Osteocyte (in vitro differentiated cells): ENCODE measurements around the gene TTC23L. TPM values are rescaled to one million over a fixed set of nuclear protein-coding genes. Genes with fewer than 3 reads are reported as not detected.

Source experiments
- DNase-seq: peaks from one replicate; pipeline ENCODE4 v3.0.0; 2021; ENCODE audit warnings: mixed read lengths; ENCODE audit not compliant: unreplicated experiment; ENCODE audit errors: extremely low spot score
- H3K27ac Mint-ChIP-seq: one replicate; pipeline ENCODE4 v1.8.0; 2021; ENCODE audit warnings: mild to moderate bottlenecking, mixed read lengths; ENCODE audit not compliant: unreplicated experiment
- H3K27me3 Mint-ChIP-seq: one replicate; pipeline ENCODE4 v1.8.0; 2021; ENCODE audit warnings: mixed read lengths; ENCODE audit not compliant: unreplicated experiment
- H3K36me3 Mint-ChIP-seq: one replicate; pipeline ENCODE4 v1.8.0; 2021; ENCODE audit warnings: mixed read lengths; ENCODE audit not compliant: unreplicated experiment
- H3K4me1 Mint-ChIP-seq: one replicate; pipeline ENCODE4 v1.8.0; 2021; ENCODE audit warnings: mixed read lengths; ENCODE audit not compliant: unreplicated experiment
- H3K4me3 Mint-ChIP-seq: one replicate; pipeline ENCODE4 v1.8.0; 2021; ENCODE audit warnings: mild to moderate bottlenecking, moderate library complexity, mixed read lengths; ENCODE audit not compliant: unreplicated experiment
- H3K9me3 Mint-ChIP-seq: one replicate; pipeline ENCODE4 v1.8.0; 2021; ENCODE audit warnings: mixed read lengths; ENCODE audit not compliant: unreplicated experiment
- total RNA-seq: library from RNA; stranded (reverse); gene quantifications from 2 replicates; pipeline ENCODE4 v1.2.1, GENCODE V29; 2021
- TF ChIP-seq, protein P1 (sequence below): fragments of 200-600 bp; sonication (generic); IDR thresholded peaks from 2 replicates; pipeline ENCODE4 v1.5.0; 2021; ENCODE audit warnings: antibody characterized with exemption, mild to moderate bottlenecking, moderate library complexity

TTC23L gene
- total RNA-seq, 1 donor from 2014 or later, result 0.59 TPM

DNA sequence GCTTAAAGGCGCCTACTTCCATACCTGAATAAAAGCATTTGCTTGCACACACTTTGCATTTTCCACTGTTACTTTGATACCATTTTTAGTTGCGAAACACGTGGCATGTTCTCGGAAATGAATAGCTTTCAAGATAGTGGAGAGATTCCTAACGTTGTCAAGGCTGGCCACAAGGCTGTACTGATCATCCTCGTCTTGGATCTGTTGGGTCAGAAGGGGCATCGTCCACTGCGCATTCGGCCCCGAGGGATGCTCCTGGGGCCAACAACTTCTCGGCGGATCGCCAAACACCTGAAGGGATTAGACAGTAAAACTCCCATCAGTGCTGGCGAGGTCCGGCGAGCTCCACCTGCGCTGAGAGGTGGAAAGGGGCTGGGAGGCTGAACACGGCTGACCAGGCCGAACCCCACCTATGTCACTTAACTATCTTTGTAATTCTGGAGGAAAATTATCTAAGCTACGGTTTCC lies 75.7 kb downstream of the TTC23L start:
- H3K4me1 Mint-ChIP-seq, result peaks cover 32% of the 10 kb centered on the region
- H3K36me3 Mint-ChIP-seq, result peaks cover 19% of the 10 kb centered on the region
- TF ChIP-seq, protein P1, sequence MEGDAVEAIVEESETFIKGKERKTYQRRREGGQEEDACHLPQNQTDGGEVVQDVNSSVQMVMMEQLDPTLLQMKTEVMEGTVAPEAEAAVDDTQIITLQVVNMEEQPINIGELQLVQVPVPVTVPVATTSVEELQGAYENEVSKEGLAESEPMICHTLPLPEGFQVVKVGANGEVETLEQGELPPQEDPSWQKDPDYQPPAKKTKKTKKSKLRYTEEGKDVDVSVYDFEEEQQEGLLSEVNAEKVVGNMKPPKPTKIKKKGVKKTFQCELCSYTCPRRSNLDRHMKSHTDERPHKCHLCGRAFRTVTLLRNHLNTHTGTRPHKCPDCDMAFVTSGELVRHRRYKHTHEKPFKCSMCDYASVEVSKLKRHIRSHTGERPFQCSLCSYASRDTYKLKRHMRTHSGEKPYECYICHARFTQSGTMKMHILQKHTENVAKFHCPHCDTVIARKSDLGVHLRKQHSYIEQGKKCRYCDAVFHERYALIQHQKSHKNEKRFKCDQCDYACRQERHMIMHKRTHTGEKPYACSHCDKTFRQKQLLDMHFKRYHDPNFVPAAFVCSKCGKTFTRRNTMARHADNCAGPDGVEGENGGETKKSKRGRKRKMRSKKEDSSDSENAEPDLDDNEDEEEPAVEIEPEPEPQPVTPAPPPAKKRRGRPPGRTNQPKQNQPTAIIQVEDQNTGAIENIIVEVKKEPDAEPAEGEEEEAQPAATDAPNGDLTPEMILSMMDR, result no peak
- H3K4me3 Mint-ChIP-seq, result no peak overlapping the region
- H3K27ac Mint-ChIP-seq, result no peak overlapping the region
- H3K9me3 Mint-ChIP-seq, result no peaks in the 10 kb centered on the region
- DNase-seq, result no peak
- no peaks in the 10 kb centered on the region for H3K27me3 Mint-ChIP-seq

DNA sequence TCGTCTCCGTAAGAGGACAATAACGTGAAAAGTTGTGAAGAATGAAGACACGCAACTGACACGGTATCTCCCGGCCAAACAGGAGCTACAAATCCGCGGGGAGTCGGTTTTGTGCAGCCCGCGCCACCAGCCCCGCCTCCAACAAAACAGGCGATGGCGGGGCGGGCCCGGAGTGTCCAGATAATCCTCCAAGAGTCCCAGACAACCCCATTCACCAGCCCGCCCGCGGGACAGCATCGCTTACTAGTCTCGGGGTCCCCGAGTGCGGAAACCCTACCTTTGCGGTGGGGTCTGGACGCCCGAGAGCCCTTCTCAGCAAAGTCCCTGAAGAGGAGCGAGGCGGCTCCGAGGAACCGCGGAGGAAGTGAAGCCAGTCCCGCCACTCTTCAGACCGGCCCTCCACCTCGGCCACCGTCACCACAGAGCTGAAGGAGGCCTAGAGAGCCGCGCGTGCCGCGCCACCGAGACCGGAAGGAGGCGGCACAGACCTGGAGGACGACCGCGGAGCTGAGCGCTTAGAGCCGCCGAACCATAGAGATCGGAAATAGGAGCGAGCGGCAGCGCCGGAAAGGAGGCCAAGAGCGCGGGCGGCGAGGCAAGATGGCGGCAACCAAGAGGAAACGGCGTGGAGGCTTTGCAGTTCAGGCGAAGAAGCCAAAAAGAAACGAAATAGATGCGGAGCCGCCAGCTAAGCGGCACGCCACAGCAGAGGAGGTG lies 76.3 kb downstream of the TTC23L start, which contains the start of the genes BRIX1 and RAD1:
BRIX1 (plus strand) TSS at position 573 of the 717 bp plus-strand sequence; CDS start at position 601, 28 bp downstream.
RAD1 (minus strand) TSS at position 366 of the 717 bp plus-strand sequence. CDS start 612 bp downstream, outside the sequence.
- DNase-seq, result peak; percentile 98
- Mint-ChIP-seq H3K9me3 (no peaks in the 10 kb centered on the region), H3K4me3 (peak within 1 kb of the TSS; percentile 66), H3K27me3 (no peaks in the 10 kb centered on the region), H3K36me3 (peaks cover 17% of the 10 kb centered on the region), H3K4me1 (peaks cover 32% of the 10 kb centered on the region), H3K27ac (peak within 1 kb of the TSS; percentile 34)
- TF ChIP-seq, protein P1, result peak; percentile 18

DNA sequence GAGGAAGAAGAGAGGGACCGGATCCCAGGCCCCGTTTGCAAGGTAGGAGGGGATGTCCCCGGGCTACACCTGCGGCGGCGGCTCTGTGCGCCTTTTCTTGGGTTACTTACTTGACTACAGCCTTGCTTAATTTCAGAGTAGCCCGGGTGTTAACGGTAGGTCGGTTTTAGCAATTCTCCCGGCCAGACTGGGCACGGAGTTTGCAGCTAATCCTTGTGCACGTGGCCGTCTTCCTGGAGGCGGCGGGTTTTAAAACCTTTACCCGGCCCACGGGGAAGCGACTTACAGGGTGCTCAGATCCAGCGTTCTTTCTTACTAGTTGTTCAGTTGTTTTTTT lies 76.9 kb downstream of the TTC23L start:
- Mint-ChIP-seq H3K27ac (no peak overlapping the region), H3K4me3 (no peak overlapping the region), H3K9me3 (no peaks in the 10 kb centered on the region), H3K4me1 (peaks cover 32% of the 10 kb centered on the region), H3K36me3 (peaks cover 20% of the 10 kb centered on the region), H3K27me3 (no peaks in the 10 kb centered on the region)
- DNase-seq, result no peak
- TF ChIP-seq, protein P1, result no peak

DNA sequence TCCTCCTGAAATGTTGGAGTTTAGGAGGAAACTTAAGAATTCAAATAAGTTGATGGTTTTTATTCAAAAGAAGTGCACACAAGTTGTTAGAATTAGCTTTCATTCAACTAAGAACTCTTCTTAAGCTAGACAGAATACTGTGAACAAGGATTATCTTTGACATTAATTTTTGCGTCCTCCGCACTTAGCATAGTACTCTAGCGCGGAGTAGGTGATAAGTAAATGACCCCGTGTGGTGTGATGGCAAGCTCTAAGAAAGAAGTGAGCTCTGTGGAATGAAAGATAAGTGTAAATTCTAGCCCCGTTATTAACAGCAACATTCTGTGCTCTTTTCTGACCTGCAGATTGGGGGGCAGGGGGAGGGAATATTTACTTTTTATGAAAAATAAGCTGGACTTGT lies 77.6 kb downstream of the TTC23L start:
- no peak overlapping the region for H3K27ac Mint-ChIP-seq
- no peaks in the 10 kb centered on the region for H3K27me3 Mint-ChIP-seq

DNA sequence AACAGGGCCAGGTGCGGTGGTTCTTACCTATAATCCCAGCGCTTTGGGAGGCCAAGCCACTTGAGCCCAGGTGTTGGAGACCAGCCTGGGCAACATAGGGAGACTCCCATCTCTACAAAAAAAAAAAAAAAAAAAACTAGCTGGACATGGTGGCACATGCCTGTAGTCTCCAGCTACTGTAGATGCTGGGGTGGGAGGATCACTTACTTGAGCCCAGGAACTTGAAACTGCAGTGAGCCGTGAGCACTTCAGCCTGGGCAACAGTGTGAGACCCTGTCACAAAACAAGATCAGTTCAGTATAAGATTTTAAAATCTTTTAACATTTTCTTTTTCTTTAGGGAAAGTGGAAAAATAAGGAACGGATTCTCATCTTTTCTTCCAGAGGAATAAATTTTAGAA lies 79.1 kb downstream of the TTC23L start:
- Mint-ChIP-seq H3K4me3 (no peak overlapping the region), H3K27me3 (no peaks in the 10 kb centered on the region), H3K36me3 (peaks cover 16% of the 10 kb centered on the region), H3K4me1 (peaks cover 31% of the 10 kb centered on the region), H3K27ac (no peak overlapping the region), H3K9me3 (no peaks in the 10 kb centered on the region)
- no peak for DNase-seq
- TF ChIP-seq, protein P1, result no peak

More for the DNA sequence above, 77.6 kb downstream of the TTC23L start:
- no peak overlapping the region for H3K4me3 Mint-ChIP-seq
- no peaks in the 10 kb centered on the region for H3K9me3 Mint-ChIP-seq
- H3K4me1 Mint-ChIP-seq, result peaks cover 32% of the 10 kb centered on the region
- H3K36me3 Mint-ChIP-seq, result peaks cover 20% of the 10 kb centered on the region
- TF ChIP-seq, protein P1, result no peak
- no peak for DNase-seq
